A549 (cell line): ENCODE measurements around the gene MYH14.

Source experiments
- BHLHE40 ChIP-seq: IDR thresholded peaks from 2 replicates; pipeline ENCODE4 v1.6.1; 2012; ENCODE audit warnings: low read depth, low read length, inconsistent platforms
- MYC ChIP-seq: IDR thresholded peaks from 2 replicates; pipeline ENCODE4 v1.6.1; 2012; ENCODE audit warnings: mild to moderate bottlenecking, inconsistent platforms, low read length, improper control_type of control experiment, borderline replicate concordance
- NFE2L2 ChIP-seq: fragments of 150-350 bp; conservative IDR thresholded peaks from 2 replicates; pipeline ENCODE4 v1.6.1; 2014; ENCODE audit warnings: low read length
- RARB ChIP-seq: fragments of 250-450 bp; sonication (Bioruptor Pico); IDR thresholded peaks from 2 replicates; pipeline ENCODE4 v1.8.0; 2021; ENCODE audit warnings: mild to moderate bottlenecking, moderate library complexity
- RCOR1 ChIP-seq: fragments of 150-350 bp; IDR thresholded peaks from 2 replicates; pipeline ENCODE4 v1.6.1; 2014; ENCODE audit warnings: antibody characterized with exemption, low read length, low read depth
- RNF2 ChIP-seq: fragments of 200-600 bp; sonication (generic); IDR thresholded peaks from 2 replicates; pipeline ENCODE4 v1.6.1; 2016; ENCODE audit warnings: low read depth, mild to moderate bottlenecking, antibody characterized with exemption, moderate library complexity, borderline replicate concordance
- TF ChIP-seq, protein P1 (sequence below): IDR thresholded peaks from 2 replicates; pipeline ENCODE4 v1.6.1; 2012; ENCODE audit warnings: low read depth, borderline replicate concordance
- TF ChIP-seq, protein P2 (sequence below): fragments of >200 bp; sonication (Bioruptor Twin); formaldehyde crosslinking; IDR thresholded peaks from 3 replicates; pipeline ENCODE4 v1.5.1; 2016

DNA sequence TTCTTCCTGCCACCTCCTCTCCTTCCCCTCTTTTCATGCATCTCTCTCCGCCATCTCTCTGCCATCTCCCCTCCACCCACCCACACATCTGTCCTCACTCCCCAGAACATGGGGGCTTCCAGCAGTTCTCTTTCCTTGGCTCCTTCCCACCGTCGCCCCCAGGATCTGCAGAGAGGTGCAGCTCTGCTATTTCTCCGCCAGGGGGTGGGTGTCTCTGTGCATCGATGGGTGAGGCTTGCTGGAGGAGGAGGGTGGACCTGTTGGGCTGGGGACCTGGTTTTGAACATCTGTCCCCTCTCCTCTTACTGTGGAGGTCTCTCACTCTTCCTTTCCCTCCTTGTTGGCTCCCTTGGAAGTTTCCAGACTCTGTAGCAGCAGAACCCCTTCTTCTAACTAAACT is 51.7 kb downstream of the MYH14 start:
- TF ChIP-seq RCOR1 (no peak), RARB (CRISPR knock-in tag) (no peak), BHLHE40 (no peak), NFE2L2 (no peak), RNF2 (no peak), MYC (no peak)
- TF ChIP-seq, protein P1, sequence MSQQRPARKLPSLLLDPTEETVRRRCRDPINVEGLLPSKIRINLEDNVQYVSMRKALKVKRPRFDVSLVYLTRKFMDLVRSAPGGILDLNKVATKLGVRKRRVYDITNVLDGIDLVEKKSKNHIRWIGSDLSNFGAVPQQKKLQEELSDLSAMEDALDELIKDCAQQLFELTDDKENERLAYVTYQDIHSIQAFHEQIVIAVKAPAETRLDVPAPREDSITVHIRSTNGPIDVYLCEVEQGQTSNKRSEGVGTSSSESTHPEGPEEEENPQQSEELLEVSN = no peak
- TF ChIP-seq, protein P2, sequence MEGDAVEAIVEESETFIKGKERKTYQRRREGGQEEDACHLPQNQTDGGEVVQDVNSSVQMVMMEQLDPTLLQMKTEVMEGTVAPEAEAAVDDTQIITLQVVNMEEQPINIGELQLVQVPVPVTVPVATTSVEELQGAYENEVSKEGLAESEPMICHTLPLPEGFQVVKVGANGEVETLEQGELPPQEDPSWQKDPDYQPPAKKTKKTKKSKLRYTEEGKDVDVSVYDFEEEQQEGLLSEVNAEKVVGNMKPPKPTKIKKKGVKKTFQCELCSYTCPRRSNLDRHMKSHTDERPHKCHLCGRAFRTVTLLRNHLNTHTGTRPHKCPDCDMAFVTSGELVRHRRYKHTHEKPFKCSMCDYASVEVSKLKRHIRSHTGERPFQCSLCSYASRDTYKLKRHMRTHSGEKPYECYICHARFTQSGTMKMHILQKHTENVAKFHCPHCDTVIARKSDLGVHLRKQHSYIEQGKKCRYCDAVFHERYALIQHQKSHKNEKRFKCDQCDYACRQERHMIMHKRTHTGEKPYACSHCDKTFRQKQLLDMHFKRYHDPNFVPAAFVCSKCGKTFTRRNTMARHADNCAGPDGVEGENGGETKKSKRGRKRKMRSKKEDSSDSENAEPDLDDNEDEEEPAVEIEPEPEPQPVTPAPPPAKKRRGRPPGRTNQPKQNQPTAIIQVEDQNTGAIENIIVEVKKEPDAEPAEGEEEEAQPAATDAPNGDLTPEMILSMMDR = no peak
